ENCODE measurements around the gene LIF.

LIF gene

GRCh38 chr22:30195245-30196140 lies 51.1 kb downstream of the LIF start:
- no peak for DNase-seq (ENCODE audit: extremely low read depth, low read depth)
- TF ChIP-seq, protein P1, sequence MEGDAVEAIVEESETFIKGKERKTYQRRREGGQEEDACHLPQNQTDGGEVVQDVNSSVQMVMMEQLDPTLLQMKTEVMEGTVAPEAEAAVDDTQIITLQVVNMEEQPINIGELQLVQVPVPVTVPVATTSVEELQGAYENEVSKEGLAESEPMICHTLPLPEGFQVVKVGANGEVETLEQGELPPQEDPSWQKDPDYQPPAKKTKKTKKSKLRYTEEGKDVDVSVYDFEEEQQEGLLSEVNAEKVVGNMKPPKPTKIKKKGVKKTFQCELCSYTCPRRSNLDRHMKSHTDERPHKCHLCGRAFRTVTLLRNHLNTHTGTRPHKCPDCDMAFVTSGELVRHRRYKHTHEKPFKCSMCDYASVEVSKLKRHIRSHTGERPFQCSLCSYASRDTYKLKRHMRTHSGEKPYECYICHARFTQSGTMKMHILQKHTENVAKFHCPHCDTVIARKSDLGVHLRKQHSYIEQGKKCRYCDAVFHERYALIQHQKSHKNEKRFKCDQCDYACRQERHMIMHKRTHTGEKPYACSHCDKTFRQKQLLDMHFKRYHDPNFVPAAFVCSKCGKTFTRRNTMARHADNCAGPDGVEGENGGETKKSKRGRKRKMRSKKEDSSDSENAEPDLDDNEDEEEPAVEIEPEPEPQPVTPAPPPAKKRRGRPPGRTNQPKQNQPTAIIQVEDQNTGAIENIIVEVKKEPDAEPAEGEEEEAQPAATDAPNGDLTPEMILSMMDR (IDR thresholded peaks at IDR 0.05; ENCODE audit: low read depth, low read length, missing control alignments), result no peak
- no peak overlapping the region for H3K4me3 ChIP-seq (replicated peaks; ENCODE audit: low read depth, low read length)

- H3K4me3 ChIP-seq (replicated peaks; ENCODE audit: low read depth, low read length), result no peak overlapping the region
- TF ChIP-seq, protein P1 (IDR thresholded peaks at IDR 0.05; ENCODE audit: low read depth, low read length, missing control alignments), result no peak
- DNase-seq (ENCODE audit: extremely low read depth, low read depth), result no peak
Observed at GRCh38 chr22:30193031-30193775, 53.4 kb downstream of the LIF start.

- H3K4me3 ChIP-seq (replicated peaks; ENCODE audit: low read depth, low read length), result no peak overlapping the region
- TF ChIP-seq, protein P1 (IDR thresholded peaks at IDR 0.05; ENCODE audit: low read depth, low read length, missing control alignments), result no peak
- DNase-seq (ENCODE audit: extremely low read depth, low read depth), result no peak
Observed at GRCh38 chr22:30192427-30192826, 54.1 kb downstream of the LIF start.

GRCh38 chr22:30191040-30191701 lies 55.4 kb downstream of the LIF start:
- DNase-seq (ENCODE audit: extremely low read depth, low read depth), result no peak
- no peak overlapping the region for H3K4me3 ChIP-seq (replicated peaks; ENCODE audit: low read depth, low read length)
- TF ChIP-seq, protein P1 (IDR thresholded peaks at IDR 0.05; ENCODE audit: low read depth, low read length, missing control alignments), result no peak

DNA sequence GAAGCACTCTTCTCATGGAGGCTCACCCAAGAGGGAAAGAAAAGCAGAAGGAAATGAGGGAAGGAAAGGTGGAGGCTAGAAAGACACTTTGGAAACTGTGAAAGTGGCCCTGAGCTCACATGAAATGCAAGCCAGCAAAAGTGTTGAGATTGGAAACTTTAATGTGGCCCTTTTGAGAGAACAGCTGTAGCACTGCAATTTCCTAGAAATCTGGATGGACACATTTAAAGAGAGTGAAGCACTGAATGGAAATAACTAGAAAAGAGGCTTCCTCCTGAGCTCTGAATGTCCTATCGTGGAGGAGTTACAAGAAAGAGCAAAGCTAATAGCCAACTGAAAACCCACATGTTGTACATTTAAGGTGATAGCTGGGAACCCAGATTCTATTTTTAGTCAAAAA lies 56.0 kb downstream of the LIF start:
- H3K4me3 ChIP-seq (replicated peaks; ENCODE audit: low read depth, low read length), result no peak overlapping the region
- TF ChIP-seq, protein P1 (IDR thresholded peaks at IDR 0.05; ENCODE audit: low read depth, low read length, missing control alignments), result no peak
- no peak for DNase-seq (ENCODE audit: extremely low read depth, low read depth)

Measured in HFF-Myc (cell line).